HG03045 (cell line): Measurements from ENCODE around the gene TOM1L2.
"Not testable (repeated sequence)": the region's sequence is repeated elsewhere in the genome, so short reads cannot be mapped to it uniquely, and the experiment has no call there.

ENCODE experiments used
- ATAC-seq: cut with Tn5 transposase; IDR thresholded peaks from one replicate; pipeline ENCODE4 v1.9.1; 2021; ENCODE audit warnings: mild to moderate bottlenecking, moderate library complexity; ENCODE audit not compliant: unreplicated experiment

The TOM1L2 gene

DNA sequence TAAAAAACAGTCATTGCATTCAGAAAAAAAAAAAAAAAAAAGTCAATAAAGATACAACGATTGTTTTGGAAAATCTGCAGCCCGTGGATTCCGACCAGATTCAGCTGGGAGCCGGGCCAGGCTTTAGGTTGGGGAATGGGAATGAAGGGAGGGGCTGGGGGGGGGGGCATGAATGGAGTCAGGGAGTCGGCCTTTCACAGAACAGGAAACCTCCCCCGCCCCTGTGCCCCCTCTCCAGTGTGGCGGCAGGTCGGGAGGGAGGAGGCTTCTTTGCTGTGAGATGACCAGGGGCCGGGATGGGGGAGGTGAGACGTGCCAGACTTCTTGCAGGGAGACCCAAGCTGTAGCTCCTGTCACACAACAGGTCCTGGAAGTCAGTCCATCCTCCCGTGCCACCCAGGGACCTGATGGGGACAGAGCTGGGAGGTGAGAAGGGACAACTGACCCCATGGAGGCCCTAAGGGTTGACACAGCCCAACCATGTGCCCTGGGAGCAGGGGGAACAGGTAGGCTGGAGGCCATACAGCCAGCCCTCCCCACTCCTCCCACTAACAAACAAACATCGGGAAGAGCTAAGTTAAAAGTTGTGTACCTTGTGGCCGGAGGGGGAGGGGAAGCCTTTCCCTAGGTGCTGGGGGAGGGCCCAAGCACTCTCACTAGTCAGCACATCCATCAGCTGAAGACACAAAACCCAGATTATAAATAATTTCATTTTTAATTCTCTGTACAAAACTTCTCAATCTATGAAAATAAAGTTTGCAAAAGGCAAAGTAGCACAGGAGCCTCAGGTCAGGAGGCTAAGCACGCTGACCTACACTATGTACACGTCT is 160.6 kb downstream of the TOM1L2 start:
- ATAC-seq, result no peak

DNA sequence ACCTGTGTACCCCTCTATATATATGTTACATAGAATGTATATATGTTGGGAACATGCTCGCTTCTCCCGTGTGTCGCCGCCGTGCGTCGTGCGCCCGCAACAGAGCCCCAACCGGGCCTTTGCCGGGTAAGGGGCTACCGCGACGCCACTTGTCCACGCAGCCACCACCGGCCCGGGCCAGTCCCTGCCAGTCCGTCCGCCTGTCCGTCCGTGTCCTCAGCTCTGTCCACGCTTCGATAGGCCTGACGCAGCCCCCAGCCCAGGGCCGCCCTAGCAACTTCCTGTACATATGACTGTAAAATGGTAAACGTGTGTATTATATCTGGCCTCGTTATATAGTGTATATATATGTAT is 161.3 kb downstream of the TOM1L2 start:
- ATAC-seq, result no peak

DNA sequence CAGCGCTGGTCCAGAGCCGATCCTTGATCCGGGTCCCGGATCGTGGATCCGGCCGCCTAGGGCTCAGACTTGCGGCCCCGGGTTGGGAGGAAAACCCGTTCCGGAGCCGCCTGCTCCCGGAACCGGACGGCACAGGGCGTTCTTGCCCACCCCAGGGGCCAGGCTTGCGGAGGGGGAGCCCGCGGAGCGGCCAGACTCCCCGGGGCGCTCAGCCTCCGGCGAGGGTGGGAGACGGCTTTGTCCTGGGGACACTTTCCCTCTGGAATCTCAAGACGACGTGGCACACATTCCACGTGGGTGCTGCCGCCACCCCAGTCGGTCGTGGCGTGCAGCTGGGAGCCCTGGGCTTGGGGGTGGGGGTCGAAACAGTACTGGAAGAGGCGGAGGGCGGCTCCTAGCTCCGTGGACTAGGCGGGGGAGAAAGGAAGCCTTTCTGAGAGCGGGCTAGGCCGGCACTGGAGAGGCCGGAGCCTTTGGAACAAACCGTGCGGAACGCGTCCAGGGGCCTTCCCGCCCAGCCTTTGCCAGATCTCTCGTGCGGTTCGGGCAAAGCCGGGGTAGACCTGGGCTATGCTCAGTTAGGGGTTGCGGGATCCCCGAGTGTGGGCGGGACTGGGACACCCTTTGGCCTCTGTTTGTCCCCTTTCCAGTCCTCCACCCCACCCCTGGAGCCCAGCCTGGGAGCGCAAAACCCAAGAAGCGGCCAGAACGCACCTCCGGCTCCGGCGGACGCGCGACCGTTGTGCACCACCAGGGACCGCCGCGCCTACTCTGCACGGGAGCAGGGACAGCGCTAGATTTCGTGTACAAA is 161.9 kb downstream of the TOM1L2 start:
- ATAC-seq, result no peak

DNA sequence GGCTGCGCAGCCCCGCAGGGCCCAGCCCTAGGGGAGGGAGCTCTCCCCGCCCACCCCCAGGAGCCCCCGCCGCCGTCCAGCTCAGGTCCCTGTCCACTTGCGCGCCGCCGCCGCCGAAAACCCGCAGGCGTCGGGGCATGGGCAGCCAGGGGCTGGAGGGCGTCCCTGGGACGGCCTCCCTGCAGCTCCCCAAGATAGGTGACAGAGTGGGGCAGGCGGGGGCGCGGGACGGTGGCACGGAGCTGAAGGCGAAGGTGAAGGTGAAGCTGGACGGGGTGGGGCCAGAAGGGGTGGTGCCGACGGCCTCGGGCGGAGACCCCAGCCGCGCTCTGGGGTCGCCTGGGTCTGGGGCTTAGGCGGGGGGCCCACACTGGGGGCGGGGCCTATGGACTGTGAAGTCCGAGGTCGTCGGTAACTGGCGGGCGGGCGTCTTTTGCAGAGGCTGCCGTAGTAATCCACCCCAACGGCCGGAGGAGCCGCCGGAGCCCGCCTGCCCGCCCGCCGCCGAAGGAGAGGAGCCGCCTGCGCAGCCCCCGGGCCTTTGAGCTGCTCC is 162.6 kb downstream of the TOM1L2 start:
- no peak for ATAC-seq

DNA sequence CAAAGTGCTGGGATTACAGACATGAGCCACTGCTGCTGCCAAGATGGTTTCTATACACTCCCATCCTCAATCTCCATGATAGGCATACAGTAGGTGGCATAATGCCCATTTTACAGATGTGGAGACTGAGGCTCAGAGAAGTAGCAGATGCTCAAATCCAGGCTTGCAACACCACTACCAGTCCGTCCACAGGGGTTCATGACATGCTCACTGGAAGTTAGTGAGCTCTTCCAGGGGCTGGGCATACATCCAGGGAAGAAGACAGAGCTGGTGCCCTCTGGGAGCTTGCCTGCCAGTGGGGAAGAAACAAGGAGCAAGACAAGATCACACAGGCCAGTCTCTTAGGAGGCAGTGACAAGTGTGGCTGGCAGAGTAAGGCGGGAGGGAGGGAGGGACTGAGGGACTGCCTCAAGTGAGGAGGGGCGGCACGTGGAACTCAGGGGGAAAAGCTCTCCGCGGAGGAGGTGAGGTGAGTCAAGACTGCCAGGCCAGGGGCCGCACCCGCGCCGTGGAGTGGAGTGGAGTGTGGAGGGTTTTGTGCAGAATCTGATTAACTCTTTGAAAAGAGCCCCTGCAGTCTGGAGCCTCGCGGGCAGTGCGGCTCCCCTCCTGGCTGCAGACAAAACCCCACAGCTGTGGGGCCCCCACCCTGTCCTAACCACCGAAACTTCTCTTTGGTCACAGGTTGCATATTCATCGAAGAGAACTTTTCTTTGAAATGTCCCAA is 163.3 kb downstream of the TOM1L2 start:
- no peak for ATAC-seq

DNA sequence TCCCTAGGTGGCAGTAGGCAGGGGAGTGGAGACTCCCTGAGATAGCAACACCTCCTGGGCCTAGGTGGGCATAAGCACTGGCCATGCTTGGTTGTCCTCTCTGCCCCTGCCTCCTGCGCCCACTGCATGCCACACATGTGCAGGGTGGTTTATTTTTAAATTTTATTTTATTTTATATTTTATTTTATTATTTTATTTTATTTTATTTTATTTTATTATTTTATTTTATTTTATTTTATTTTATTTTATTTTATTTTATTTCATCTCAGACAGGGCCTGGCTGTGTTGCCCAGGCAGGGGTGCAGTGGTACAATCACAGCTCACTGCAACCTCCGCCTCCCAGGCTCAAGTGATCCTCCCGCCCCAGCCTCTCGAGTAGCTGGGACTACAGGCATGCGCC is 164.0 kb downstream of the TOM1L2 start:
- ATAC-seq, result not testable (repeated sequence)

DNA sequence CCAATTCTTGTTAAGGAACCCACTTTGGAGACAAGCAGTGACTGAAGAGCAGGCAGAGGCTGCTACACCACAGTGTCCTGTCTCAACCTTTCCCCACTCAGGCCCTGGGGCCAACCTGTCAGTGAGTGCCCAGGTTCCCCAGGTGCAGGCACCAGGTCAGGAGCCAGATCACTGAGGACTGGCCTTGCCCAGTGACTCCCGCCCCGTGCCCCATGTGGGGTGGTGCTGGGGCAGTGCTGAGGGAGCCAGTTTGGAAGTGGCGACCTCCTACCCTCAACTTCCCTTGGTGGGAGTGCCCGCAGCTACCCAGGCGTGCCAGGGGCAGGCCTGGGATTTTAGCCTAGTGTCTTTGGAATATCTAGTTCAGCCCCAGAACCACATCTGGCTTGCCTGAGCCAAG is 164.8 kb downstream of the TOM1L2 start:
- ATAC-seq, result no peak

DNA sequence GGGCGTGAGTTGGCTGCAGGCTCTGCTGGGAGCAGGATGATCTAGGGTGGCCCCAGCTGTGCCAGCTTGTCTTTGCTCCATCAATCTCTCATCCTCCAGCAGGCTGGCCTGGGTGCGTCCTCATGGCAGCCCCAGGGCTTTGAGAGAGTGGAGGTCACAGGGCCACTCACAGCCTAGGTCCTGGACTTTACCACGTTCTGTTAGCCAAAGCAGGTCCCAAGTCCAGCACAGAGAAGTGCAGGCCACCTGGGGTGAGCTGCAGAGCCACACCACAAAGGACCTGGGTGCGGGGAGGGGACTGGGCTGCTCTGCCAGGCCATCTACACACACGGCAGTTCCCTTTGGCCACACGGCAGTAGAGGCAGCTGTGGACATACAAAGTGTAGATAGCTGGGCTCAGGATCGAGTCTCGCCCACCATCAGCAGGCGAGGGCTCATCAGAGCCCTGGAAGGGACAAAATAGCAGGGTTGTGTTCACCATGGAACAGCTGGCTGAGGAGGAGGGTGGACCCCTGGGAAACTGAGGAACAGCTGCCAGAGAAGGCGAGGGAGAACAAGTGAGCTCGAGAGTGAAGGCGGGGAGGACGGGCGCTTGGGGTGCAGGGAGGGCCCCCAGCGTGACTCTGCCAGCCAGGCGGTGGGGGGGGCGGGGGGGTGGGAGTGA is 165.5 kb downstream of the TOM1L2 start:
- no peak for ATAC-seq

DNA sequence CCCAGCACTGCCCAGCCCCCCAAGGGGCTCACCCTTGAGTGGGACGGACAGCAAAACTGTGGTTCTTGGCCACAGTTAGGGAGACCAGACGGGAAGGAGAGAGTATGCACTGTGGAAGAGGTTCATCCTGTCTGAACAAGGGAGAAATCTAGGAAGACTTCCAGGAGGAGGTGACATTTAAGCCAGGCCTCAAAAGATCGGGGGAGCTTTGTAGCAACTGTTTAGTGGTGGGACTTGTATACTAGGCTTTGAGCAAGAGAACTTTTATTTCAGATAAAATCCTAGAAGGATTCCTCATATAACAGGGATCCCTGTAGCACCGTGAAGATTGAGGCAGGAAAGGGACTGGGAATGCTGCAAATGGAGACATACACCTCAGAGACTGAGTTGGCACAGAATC is 166.2 kb downstream of the TOM1L2 start:
- no peak for ATAC-seq

DNA sequence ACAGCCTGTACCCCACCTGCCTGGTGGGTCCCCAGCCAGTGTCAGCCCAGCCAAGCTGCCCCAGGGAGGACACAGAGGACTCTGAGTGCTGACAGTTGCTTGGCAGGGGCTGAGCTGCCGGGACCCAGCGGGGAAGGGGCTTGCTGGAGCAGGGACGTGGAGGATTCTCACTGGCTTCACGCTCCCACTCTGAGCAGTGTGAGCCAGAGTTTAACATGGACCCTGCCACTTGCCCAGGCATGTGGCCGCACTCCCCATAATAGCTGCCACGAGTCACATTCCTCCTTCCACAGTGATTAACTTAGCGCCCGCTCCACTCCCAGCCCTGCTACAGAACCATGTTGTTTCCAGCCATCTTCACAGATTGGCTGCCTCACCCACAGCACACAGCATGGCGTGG is 166.6 kb downstream of the TOM1L2 start:
- ATAC-seq, result no peak

DNA sequence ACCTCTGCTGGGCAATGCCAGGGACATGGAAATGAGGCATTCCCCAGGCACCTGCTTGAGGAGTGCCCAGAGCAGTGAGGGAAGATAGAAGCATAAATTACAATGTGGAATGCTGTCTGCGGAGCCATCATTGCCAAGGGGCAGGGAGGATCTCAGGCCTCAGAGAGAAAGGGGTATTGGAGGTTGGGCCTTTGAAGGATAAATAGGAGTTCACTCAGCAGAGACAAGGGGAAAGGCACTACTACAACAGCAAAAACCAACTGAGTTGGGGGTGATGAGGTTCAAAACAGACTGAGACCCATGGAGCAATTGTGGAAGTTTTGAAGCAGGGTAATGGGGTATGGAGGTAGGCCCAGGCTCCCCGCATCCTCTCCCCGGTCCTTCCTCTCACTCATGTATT is 168.2 kb downstream of the TOM1L2 start:
- ATAC-seq, result no peak

DNA sequence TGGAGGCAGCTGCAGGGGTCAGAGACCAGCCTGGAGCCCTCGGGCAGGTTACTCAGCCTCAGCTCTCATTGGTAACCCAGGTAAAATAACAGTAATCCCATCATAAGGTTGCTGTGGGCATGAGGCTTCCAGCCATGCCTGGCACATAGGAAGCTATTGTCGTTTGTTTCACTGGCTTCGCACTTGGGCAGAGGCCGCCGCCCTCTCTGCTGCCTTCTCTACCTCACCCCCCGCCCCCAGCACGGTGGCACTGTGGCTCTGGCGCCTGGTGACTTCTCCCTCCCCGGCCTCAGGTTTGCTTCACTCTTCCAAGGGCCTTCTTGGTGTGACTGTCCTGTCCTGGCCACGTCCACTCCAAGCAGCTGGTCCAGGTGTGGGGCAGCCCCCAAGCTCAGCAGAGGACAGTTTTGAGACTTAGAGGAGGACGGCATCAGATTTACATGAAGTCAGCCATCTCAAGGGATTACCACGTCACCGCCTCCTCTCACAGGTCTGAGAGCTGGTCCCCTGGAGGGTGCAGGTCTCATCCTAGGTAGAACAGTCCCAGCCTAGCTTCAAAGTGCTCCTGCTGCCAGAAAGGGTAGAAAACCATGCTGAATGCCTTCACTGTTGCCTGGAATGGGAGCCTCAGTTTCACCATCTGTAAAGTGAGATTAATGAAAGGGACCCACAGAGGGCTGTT is 170.3 kb downstream of the TOM1L2 start:
- ATAC-seq, result no peak

DNA sequence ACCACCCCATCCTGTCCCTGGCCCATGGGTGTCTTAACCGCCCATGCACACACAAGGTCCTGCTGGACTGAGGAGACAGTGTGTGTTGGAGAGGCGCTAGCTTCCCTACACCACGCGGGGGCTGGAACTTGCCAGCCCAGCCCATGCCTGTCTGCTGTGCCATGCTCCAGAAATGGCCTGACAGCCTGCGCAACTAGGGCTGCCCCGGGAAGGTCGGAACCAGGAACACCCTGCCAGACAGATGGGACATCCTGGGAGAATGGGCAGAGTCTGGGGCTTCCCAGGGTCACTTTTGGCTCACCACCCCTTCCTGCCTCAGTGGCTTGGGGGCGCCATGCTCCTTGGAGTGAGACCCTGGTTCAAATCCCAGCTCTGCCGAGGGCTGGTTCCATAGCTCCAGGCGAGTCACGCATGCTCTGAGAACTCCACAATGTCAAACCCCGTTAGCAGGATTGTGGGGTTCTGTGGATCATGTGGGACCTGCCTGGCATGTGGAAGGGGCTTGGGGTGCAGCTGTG is 171.6 kb downstream of the TOM1L2 start:
- ATAC-seq, result no peak

DNA sequence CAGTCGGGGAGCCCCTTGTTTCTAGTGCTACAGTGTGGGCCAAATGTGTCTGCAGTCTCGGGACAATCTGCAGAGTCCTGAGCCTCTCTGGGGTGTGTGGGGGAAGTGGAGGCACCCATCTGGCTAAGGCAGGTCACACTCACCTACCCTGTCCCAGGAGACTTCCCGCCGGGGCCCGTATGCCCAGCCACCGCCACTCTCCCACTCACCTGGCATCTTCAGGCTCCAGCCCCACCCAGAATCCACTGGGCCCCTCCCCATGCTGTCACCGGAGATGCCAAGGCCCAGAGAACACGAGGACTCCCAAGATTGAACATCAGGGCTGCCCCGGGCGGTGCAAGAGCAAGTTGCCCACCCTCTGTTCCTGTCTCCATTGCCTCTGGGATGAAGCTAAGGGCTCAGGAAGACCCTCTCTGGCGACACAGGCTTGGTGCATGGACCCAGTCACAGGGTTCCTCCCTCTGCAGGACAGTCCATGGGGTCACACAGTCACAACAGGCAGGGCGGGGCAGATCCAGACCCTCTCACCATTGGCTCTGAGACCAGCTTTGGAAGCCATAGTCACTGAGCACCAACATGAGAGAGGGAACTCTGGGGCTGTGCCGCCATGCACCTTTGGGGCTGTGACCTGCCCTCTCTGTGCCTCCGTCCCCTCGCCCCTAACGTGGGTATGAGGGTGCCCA is 173.5 kb downstream of the TOM1L2 start:
- ATAC-seq, result no peak

DNA sequence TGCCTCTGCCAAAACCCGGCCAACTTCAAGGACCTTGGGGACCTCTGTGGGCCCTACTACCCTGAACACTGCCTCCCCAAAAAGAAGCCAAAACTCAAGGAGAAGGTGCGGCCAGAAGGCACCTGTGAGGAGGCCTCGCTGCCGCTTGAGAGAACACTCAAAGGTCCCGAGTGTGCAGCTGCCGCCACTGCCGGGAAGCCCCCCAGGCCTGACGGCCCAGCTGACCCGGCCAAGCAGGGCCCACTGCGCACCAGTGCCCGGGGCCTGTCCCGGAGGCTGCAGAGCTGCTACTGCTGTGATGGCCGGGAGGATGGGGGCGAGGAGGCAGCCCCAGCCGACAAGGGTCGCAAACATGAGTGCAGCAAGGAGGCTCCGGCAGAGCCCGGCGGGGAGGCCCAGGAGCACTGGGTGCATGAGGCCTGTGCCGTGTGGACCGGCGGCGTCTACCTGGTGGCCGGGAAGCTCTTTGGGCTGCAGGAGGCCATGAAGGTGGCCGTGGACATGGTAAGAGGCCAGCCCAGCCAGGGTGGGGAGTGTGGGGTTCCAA is 174.1 kb downstream of the TOM1L2 start:
- no peak for ATAC-seq

DNA sequence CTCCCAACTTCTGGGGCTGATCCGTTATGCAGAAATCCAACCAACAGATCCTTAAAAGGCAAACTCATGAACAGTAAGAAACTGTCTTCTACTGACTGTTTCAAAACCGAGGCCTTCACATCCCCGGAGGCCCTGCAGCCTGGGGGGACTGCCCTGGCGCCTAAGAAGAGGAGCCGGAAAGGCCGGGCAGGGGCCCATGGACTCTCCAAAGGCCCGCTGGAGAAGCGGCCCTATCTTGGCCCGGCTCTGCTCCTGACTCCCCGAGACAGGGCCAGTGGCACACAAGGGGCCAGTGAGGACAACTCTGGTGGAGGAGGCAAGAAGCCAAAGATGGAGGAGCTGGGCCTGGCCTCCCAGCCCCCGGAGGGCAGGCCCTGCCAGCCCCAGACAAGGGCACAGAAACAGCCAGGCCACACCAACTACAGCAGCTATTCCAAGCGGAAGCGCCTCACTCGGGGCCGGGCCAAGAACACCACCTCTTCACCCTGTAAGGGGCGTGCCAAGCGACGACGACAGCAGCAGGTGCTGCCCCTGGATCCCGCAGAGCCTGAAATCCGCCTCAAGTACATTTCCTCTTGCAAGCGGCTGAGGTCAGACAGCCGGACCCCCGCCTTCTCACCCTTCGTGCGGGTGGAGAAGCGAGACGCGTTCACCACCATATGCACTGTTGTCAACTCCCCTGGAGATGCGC is 174.9 kb downstream of the TOM1L2 start:
- no peak for ATAC-seq

DNA sequence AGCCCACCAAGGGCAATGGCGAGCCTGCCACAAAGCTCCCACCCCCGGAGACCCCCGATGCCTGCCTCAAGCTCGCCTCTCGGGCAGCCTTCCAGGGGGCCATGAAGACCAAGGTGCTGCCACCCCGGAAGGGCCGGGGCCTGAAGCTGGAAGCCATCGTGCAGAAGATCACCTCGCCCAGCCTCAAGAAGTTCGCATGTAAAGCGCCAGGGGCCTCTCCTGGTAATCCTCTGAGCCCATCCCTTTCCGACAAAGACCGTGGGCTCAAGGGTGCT is 175.5 kb downstream of the TOM1L2 start:
- ATAC-seq, result no peak

DNA sequence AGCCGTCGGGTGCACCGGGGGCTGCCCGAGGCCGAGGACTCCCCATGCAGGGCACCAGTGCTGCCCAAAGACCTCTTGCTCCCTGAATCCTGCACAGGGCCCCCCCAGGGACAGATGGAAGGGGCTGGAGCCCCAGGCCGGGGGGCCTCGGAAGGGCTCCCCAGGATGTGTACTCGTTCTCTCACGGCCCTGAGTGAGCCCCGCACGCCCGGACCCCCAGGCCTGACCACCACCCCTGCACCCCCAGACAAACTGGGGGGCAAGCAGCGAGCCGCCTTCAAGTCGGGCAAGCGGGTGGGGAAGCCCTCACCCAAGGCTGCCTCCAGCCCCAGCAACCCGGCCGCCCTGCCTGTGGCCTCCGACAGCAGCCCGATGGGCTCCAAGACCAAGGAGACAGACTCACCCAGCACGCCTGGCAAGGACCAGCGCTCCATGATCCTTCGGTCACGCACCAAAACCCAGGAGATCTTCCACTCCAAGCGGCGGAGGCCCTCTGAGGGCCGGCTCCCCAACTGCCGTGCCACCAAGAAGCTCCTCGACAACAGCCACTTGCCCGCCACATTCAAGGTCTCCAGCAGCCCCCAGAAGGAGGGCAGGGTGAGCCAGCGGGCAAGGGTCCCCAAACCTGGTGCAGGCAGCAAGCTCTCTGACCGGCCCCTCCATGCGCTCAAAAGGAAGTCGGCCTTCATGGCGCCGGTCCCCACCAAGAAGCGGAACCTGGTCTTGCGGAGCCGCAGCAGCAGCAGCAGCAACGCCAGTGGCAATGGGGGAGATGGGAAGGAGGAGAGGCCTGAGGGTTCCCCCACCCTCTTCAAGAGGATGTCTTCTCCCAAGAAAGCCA is 176.0 kb downstream of the TOM1L2 start:
- no peak for ATAC-seq
